ENCODE data around the gene AMN1. TPM values are rescaled to one million over a fixed set of nuclear protein-coding genes. Genes with fewer than 3 reads are reported as not detected.
"Not testable (repeated sequence)": the region's sequence is repeated elsewhere in the genome, so short reads cannot be mapped to it uniquely, and the experiment has no call there.

Gene AMN1
- total RNA-seq, 1 experiment from 2014 or later: 9.6 TPM

DNA sequence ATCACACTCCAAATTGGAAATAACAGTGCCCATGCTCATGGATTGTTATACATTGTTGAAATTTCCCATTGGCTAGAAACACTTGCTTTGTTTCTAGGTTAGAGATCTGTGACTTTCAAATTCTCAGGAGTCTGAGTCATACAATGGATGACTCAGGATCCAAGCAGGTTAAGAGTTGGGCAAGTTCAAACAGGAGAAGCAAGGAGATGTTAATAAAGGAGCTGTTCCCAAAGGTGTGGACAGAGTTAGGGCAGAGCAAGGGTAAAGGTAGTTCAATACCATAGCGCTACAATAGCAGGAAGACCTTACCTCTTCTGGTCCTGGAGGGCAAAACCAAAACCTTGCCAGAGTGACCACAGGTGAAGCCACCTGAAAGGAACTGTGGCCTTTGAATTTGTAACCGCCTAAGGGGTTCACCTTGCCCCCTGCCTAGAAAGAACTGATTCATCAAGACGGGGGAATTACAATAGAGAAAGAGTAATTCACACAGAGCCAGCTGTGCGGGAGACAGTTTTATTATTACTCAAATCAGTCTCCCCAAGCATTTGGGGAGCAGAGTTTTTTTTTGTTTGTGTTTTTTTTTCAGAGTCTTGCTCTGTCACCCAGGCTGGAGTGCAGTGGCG is 4.2 kb upstream of the AMN1 start:
- WGBS (ENCODE audit: extremely low coverage, insufficient read length, low lambda C conversion rate): no CpG with 5 or more reads among the region's 5 CpGs
- no peak overlapping the region for H3K4ac ChIP-seq (ENCODE audit: low read depth, low read length)
- no peak overlapping the region for H3K56ac ChIP-seq (ENCODE audit: insufficient read length, low read depth, low read length)
- Mint-ChIP-seq H3K9me3 (peaks cover 8 to 10% of the 10 kb centered on the region in 2 experiments; a peak in 4 of 5 replicates), H3K4me3 (no peak overlapping the region), H3K4me1 (peaks cover 43 to 47% of the 10 kb centered on the region in 2 experiments), H3K27ac (peak overlapping the region; percentile 76 to 96 (median 91)), H3K36me3 (ENCODE audit: insufficient read depth in 1 of 3, low read depth in 3 of 3) (peaks cover 2 to 16% (median 8%) of the 10 kb centered on the region in 3 experiments; a peak in 6 of 7 replicates), H3K27me3 (ENCODE audit: low read depth) (peaks cover 17% of the 10 kb centered on the region)
- H2BK120ac ChIP-seq (ENCODE audit: low read depth, low read length, poor library complexity, severe bottlenecking): no peak overlapping the region
- H3K23ac ChIP-seq (ENCODE audit: insufficient read length, low read depth, low read length): no peak overlapping the region
- no peak overlapping the region for H2BK5ac ChIP-seq (ENCODE audit: insufficient read length, low read length)
- H4K5ac ChIP-seq (ENCODE audit: insufficient read length, low read depth, low read length): no peak overlapping the region
- no peaks in the 10 kb centered on the region for H4K20me1 ChIP-seq (ENCODE audit: control insufficient read depth, insufficient read depth, insufficient read length)
- no peak overlapping the region for H3K9ac ChIP-seq (ENCODE audit: extremely low read depth, insufficient read length, low read length)
- H3K9me3 ChIP-seq (ENCODE audit: control insufficient read depth, low read depth, low read length): no peaks in the 10 kb centered on the region
- no peaks in the 10 kb centered on the region for H3K79me1 ChIP-seq (ENCODE audit: insufficient read depth, low read depth, low read length, poor library complexity, severe bottlenecking)
- peak; percentile 91 for DNase-seq
- H2BK15ac ChIP-seq (ENCODE audit: low read depth, low read length): no peak overlapping the region
- H4K91ac ChIP-seq (ENCODE audit: insufficient read length, low read depth, low read length): no peak overlapping the region
- TF ChIP-seq CTCF (conservative IDR thresholded peaks at IDR 0.05): no peak
- no peak overlapping the region for H3K14ac ChIP-seq (ENCODE audit: insufficient read depth, low read length)
- H2BK20ac ChIP-seq (ENCODE audit: low read depth, low read length, poor library complexity, severe bottlenecking): no peak overlapping the region
- no peaks in the 10 kb centered on the region for H3K79me2 ChIP-seq (ENCODE audit: insufficient read depth, low read length)
- no peaks in the 10 kb centered on the region; the same call in 1 of the 2 replicates for H3K27me3 ChIP-seq (ENCODE audit: insufficient read depth, low read length)
- no peak overlapping the region for H3T11ph ChIP-seq (ENCODE audit: low read length)
- no peak overlapping the region for H2BK12ac ChIP-seq (ENCODE audit: insufficient read length, low read depth, low read length)
- H4K8ac ChIP-seq (replicated peaks; ENCODE audit: insufficient read length, low read depth, low read length): no peak overlapping the region
- H3K4me1 ChIP-seq (ENCODE audit: insufficient read depth, low read length): no peaks in the 10 kb centered on the region
- H2AFZ ChIP-seq (ENCODE audit: low read length): no peak overlapping the region
- peak overlapping the region; percentile 9 for H3K4me2 ChIP-seq (ENCODE audit: insufficient read depth, insufficient read length, low read length)
- no peak overlapping the region for H3K18ac ChIP-seq (ENCODE audit: insufficient read length, low read depth, low read length)
- peak overlapping the region; percentile 87 for H3K27ac ChIP-seq (ENCODE audit: insufficient read length, low read depth, low read length)
- peaks cover 3% of the 10 kb centered on the region for H3K23me2 ChIP-seq (ENCODE audit: insufficient read length, low read depth, low read length, poor library complexity, severe bottlenecking)
- no peak overlapping the region for H2AK5ac ChIP-seq (ENCODE audit: insufficient read length, low read length)

GRCh38 chr12:31731203-31731602 is 2.4 kb upstream of the AMN1 start:
- peaks cover 39 to 43% of the 10 kb centered on the region in 2 experiments for H3K4me1 Mint-ChIP-seq
- not testable (repeated sequence) for H2AFZ ChIP-seq (ENCODE audit: low read length); H3K9me3 Mint-ChIP-seq; H4K20me1 ChIP-seq (ENCODE audit: control insufficient read depth, insufficient read depth, insufficient read length); H3K4ac ChIP-seq (ENCODE audit: low read depth, low read length); H3K56ac ChIP-seq (ENCODE audit: insufficient read length, low read depth, low read length); H3K4me2 ChIP-seq (ENCODE audit: insufficient read depth, insufficient read length, low read length); H3K9me3 ChIP-seq (ENCODE audit: control insufficient read depth, low read depth, low read length); H3K27me3 ChIP-seq (ENCODE audit: insufficient read depth, low read length); H3T11ph ChIP-seq (ENCODE audit: low read length); DNase-seq; H3K4me1 ChIP-seq (ENCODE audit: insufficient read depth, low read length); H3K23ac ChIP-seq (ENCODE audit: insufficient read length, low read depth, low read length); H2BK5ac ChIP-seq (ENCODE audit: insufficient read length, low read length); H3K79me2 ChIP-seq (ENCODE audit: insufficient read depth, low read length); H2BK15ac ChIP-seq (ENCODE audit: low read depth, low read length); H3K9ac ChIP-seq (ENCODE audit: extremely low read depth, insufficient read length, low read length); H3K79me1 ChIP-seq (ENCODE audit: insufficient read depth, low read depth, low read length, poor library complexity, severe bottlenecking); H3K27ac ChIP-seq (ENCODE audit: insufficient read length, low read depth, low read length); H3K4me3 Mint-ChIP-seq; H3K18ac ChIP-seq (ENCODE audit: insufficient read length, low read depth, low read length); H3K23me2 ChIP-seq (ENCODE audit: insufficient read length, low read depth, low read length, poor library complexity, severe bottlenecking); H3K14ac ChIP-seq (ENCODE audit: insufficient read depth, low read length); H2BK12ac ChIP-seq (ENCODE audit: insufficient read length, low read depth, low read length); H4K8ac ChIP-seq (replicated peaks; ENCODE audit: insufficient read length, low read depth, low read length); H2AK5ac ChIP-seq (ENCODE audit: insufficient read length, low read length); H4K5ac ChIP-seq (ENCODE audit: insufficient read length, low read depth, low read length); H2BK20ac ChIP-seq (ENCODE audit: low read depth, low read length, poor library complexity, severe bottlenecking); H2BK120ac ChIP-seq (ENCODE audit: low read depth, low read length, poor library complexity, severe bottlenecking); H4K91ac ChIP-seq (ENCODE audit: insufficient read length, low read depth, low read length)
- peaks cover 17% of the 10 kb centered on the region for H3K27me3 Mint-ChIP-seq (ENCODE audit: low read depth)
- peaks cover 2 to 16% (median 8%) of the 10 kb centered on the region in 3 experiments; a peak in 6 of 7 replicates for H3K36me3 Mint-ChIP-seq (ENCODE audit: insufficient read depth in 1 of 3, low read depth in 3 of 3)
- H3K27ac Mint-ChIP-seq: peak overlapping the region in 1 of 3 experiments; percentile 56; a peak in 1 of 7 replicates
- no CpG with 5 or more reads among the region's 5 CpGs for WGBS (ENCODE audit: extremely low coverage, insufficient read length, low lambda C conversion rate)

Measured in H9 (cell line).